ENCODE measurements around the gene HYOU1.
"Not testable (repeated sequence)": the region's sequence is repeated elsewhere in the genome, so short reads cannot be mapped to it uniquely, and the experiment has no call there.

Gene HYOU1

DNA sequence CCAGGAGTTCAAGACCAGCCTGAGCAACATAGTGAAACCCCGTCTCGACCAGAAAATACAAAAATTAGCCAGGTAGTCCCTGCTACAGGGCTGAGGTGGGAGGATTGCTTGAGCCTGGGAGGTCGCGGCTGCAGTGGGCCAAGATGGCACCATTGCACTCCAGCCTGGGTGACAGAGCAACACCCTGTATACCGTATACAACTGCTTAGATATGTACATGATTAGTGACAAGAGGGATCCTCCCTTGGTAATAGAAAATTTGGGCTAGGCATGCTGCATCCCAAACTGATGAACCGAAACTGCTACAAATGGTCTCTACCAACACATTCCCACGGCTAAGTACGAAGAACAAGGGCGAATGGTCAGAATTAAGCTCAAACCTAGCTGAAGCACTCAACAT, 14.1 kb downstream of the HYOU1 start:
- no peak for FAIRE-seq

DNA sequence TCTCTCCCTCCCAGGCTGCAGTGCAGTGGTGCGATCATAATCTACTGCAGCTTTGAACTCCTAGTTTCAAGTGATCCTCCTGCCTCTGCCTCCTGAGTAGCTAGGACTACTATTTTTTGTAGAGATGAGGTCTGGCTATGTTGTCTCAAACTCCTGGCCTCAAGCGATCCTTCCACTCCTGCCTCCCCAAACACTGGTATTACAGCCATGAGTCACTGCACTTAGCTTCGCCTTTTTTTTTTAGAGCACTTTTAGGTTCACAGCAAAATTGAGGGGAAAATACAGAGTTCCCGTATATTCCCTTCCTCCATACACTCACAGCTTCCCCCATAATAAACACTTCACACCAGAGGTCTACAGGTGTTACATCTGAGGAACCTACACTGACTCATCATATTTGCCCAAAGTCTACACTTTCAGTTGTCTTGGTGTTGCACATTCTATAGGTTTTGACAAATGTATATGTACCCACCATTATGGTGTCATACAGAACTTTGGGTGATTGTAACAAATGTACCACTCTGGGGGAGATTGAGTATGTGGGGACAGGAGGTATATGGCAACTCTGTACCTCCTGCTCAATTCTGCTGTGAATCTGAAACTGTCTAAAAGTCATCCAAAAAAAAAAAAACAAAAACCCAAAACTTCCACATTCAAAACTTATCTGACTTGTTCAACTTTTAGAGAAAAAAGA, 15.0 kb downstream of the HYOU1 start:
- FAIRE-seq = no peak

DNA sequence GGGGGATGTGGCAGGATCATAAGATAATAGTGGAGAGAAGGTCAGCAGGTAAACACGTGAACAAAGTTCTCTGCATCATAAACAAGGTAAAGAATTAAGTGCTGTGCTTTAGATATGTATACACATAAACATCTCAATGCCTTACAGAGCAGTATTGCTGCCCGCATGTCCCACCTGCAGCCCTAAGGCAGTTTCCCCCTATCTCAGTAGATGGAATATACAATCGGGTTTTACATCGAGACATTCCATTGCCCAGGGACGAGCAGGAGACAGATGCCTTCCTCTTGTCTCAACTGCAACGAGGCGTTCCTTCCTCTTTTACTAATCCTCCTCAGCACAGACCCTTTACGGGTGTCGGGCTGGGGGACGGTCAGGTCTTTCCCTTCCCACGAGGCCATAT, 17.5 kb downstream of the HYOU1 start:
- FAIRE-seq = not testable (repeated sequence)

DNA sequence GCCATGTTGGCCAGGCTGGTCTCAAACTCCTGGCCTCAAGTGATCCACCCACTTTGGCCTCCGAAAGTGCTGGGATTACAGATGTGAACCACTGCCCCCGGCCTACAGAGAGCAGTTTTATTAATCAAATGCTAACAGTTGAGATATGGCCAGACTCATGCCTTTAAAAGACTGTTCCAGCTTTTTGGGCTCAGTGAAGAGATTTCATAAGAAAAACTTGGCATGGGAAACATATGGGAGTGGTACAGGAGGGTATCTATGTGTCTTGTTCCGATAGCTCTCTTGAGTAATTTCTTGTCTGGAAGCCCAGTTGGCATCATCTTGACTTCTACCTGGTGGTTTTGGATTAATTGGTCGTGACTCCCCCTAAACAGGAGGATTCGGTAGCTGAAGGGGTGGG, 18.1 kb downstream of the HYOU1 start:
- no peak for FAIRE-seq

GRCh38 chr11:119034813-119035212, 22.2 kb downstream of the HYOU1 start:
- no peak for FAIRE-seq

GRCh38 chr11:119033421-119033820, 23.6 kb downstream of the HYOU1 start:
- FAIRE-seq = not testable (repeated sequence)

- FAIRE-seq = no peak
Measured at GRCh38 chr11:119031912-119032280, 25.1 kb downstream of the HYOU1 start.

DNA sequence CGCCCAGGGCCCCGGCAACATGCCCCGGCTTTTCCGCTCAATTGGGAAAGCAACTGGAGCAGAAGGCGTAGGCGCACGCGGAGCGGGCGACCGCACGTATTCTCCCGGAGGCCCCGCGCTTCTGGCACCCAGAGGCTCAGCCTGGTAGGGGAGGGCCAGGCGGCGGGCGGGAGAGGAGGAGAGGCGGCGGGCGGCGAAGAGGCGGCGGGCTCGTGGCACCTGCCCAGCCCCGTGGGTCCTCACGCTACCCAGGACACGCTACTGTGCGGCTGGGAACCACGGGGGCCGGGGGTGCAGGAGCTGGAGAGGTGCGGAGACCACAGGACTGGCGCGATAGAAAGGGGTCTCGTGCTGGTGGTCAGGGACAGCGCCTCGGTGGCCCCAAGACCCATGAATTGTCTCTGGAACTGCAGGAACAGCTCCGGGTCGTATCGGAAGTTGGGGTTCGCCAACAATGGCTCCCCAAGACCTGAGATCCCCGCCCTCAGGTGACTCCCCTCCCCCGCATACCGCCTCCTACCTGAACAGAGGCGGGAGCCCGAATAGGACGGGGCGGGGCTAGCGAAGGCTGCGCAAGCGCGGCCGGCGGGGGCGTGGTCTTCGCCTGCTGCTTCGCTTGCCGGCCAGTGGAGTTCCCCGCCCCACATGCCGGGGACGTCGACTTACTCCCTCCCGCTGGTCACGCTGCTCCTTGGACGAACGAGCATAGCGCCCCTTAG, 26.5 kb downstream of the HYOU1 start, which contains the start of gene SLC37A4:
TSS of gene SLC37A4 (minus strand) at position 549 of the 719 bp plus-strand sequence.
- FAIRE-seq = peak; percentile 74

DNA sequence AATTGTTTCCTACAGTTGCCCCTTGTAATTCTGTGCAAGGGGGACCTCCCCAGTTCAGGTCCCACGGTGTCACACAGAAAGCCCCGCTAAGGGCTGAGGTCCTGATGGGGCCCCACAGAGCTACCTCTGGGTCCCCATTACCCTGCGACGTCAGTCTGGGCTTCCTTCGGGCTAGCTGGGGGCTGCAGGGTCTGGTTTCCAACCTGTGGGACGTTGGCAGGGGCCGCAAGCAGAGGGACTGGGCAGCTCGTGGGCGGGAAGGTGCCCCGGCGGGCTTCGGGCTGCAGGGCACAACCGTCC, 27.0 kb downstream of the HYOU1 start:
- no peak for FAIRE-seq

DNA sequence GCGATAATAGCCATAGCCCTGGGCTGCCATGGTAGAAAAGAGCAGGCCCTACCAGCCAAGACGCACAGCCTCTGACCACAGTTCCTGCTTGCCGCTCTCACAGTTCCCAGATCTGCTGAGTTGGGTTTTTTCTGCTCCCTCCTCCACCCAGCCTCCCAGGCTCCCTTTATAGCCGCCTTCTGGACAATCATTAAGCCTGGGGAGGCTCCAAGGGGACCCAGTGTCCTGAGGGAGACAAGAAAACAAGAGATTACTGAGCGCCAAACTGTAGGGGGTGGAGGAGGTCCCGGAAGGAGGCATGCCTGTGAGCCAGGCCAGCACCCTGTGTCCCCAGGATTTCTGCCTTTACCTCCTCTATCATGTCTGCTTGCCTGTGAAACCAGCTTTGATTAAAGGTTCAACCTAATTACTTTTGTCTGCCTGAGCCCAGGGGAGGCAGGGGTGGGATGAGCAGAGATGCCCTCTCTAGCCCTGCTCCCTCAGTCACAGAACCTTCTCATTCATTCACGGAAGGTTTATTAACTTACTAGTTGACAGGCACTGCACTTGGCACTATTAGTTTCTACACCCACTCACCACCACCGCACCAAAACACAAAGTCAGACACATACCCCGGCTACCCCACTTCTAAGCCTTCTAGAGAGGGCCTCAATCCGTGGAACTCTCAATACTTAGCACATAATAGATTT, 27.5 kb downstream of the HYOU1 start:
- no peak for FAIRE-seq

DNA sequence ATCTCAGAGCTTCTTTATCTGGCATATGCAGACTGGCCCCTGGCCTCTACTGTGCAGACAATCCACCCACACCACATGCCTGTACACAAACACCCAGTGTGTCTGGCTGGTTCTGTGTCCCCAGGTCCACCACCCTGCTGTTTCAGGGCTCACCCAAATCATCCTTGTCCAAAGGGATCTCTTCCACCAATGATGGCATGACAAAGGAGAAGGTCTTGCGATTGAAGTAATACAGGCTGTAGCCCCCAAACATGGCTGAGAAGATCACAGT, 28.0 kb downstream of the HYOU1 start:
- FAIRE-seq = no peak

- no peak for FAIRE-seq
Measured at GRCh38 chr11:119028346-119029068, 28.5 kb downstream of the HYOU1 start.

GRCh38 chr11:119027561-119028345, 29.3 kb downstream of the HYOU1 start:
- no peak for FAIRE-seq

DNA sequence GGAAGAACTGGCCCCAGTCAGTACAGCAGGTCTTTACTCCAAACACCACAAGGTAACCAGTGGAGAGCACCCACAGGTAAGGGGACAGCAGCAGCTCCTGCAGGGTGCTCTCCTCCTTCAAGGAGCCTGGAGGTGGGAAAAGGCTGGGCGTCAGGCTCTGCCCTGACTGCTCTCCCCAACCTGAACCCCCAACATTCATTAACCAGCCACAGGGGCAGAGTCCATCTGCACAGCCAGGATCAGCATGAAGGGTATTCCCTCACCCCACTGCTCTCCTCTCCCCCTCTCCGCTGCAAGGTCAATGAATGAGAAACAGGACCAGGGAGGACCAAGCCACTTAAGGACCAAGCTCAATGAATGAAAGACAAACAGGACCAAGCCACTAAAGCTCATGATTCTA, 30.0 kb downstream of the HYOU1 start:
- FAIRE-seq = no peak

DNA sequence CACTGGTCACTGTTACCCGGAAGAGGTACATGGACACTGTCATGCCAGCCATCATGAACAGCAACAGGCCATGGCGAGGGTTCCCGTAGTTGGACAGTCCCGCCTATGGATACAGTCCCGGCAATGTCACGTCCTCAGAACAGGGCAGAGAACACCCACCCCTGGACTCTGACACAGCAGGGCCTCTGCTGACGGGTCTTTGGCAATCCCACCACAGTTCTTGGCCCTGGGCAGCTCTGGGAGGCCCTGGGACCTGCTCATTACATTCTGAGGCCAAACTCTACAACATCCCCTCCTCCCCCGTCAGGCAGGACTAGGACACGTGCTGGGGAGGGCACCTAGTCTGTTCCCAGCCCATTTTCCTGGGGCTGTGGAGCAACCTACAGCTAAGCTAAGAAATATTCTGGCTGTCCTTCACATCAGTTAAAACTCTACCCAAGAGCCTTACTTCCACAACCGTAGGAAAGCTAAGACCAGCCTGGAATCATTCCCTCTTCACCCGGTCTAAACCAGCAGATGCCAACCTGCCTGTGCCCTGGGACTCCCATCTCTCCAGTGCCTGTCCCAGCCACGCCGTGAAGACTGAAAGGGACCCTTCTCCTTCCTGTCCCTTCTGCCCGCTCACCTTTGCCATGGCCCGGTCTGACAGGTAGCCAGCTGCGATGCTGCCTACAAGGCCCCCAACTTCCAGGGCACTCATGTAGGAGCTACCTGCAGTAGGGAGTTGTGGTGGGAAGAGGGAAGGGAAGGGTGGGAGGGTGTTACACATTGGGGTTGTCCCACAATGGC, 30.8 kb downstream of the HYOU1 start:
- no peak for FAIRE-seq

DNA sequence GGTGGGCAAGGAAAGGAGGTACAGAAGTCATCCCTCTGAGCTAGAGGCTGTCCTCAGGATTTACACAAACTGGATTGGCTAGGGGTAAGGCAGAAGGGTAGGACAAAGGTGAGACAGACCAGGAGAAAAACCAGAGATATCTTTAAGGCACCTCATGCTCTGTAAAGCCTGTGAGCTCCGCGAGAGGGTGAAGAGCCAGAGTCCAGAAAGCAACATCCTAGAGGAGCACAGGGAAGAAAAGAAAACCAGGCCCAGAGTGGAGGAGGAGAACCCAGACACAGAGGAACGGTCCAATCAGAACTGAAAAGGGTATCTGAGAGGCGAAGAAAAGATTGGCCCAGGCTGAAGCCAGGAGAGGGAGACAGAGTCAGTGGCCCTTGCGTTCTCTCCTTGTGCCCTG, 31.5 kb downstream of the HYOU1 start:
- FAIRE-seq = no peak

DNA sequence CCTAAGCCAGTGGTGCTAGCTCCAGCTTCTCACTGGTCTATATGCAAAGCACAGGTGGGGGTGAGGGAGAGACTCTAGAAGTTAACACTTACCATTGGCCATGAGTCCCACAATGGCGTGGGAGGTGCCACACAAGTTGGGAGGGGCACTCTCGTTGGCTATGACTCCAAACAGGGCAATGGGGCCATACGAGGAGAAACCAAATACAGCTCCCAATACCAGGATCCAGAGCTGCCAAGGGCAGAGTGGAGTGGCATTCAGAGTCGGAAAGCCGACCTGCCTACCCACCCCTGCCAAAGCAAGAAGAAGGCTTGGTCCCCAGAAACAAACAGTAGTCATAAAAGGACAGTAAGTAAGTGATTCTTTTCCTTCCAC, 31.9 kb downstream of the HYOU1 start:
- no peak for FAIRE-seq

GRCh38 chr11:119024430-119025098, 32.4 kb downstream of the HYOU1 start:
- no peak for FAIRE-seq

- no peak for FAIRE-seq
Measured at GRCh38 chr11:119023741-119024140, 33.3 kb downstream of the HYOU1 start.

- FAIRE-seq = no peak
Measured at GRCh38 chr11:119021631-119022030, 35.4 kb downstream of the HYOU1 start.

- FAIRE-seq = no peak
Measured at GRCh38 chr11:119019996-119020395, 37.0 kb downstream of the HYOU1 start.
